ENCODE measurements around the gene USP35. TPM values are rescaled to one million over a fixed set of nuclear protein-coding genes. Genes with fewer than 3 reads are reported as not detected.

Gene USP35
- total RNA-seq, 1 experiment from 2014 or later, result 10.6 TPM

Other genes starting within 250 kb of the USP35 start
- 34.2 to 37.9 TPM (median 34.2 TPM) in 3 replicates for gene INTS4, start 194.3 kb upstream of the USP35 start, total RNA-seq (2021)
- 12.6 to 15.7 TPM (median 14.8 TPM) in 3 replicates for gene KCTD14, start 165.6 kb upstream of the USP35 start, total RNA-seq (2021)
- not detected in 3 replicates for gene THRSP, start 125.1 kb upstream of the USP35 start, total RNA-seq (2021)
- 195 to 216 TPM (median 215 TPM) in 3 replicates for gene NDUFC2, start 109.1 kb upstream of the USP35 start, total RNA-seq (2021)
- 63.8 to 72.2 TPM (median 67.2 TPM) in 3 replicates for gene ALG8, start 49.3 kb upstream of the USP35 start, total RNA-seq (2021)
- 2.8 to 4.0 TPM (median 3.1 TPM) in 3 replicates for gene KCTD21, start 293 bp upstream of the USP35 start, total RNA-seq (2021)
- gene GAB2, start 228.9 kb downstream of the USP35 start, total RNA-seq (2021), result 8.5 to 10.6 TPM (median 9.7 TPM) in 3 replicates